IMR-90 (cell line): Measurements from ENCODE around the gene ATP6V0A4. TPM values are rescaled to one million over a fixed set of nuclear protein-coding genes. Genes with fewer than 3 reads are reported as not detected.

Experiments used
- ATAC-seq: fragments of 200-7000 bp; cut with Tn5 transposase; 2 replicates; pipeline ENCODE4 v1.9.1; 2020; ENCODE audit warnings: low read depth, mild to moderate bottlenecking, moderate library complexity
- BruUV-seq: library from RNA; stranded (reverse); fragments of 400-500 nt; replicated peaks from 2 replicates; lab custom pipeline; 2021; lab: Mats Ljungman, UMichigan
- CTCF ChIA-PET: fragments of 300-600 bp; formaldehyde crosslinking; extraction: SDS; loops from one replicate; lab custom pipeline; 2021; ENCODE audit warnings: antibody characterized with exemption; lab: Yijun Ruan, JAX
- POLR2A ChIA-PET: fragments of 300-600 bp; sonication (Branson Sonifier 250); formaldehyde crosslinking; loops from one replicate; lab custom pipeline; 2022; ENCODE audit warnings: antibody characterized with exemption; ENCODE audit not compliant: unreplicated experiment; lab: Charles Lee
- DNase-seq: peaks from one replicate; pipeline ENCODE4 v3.0.0; 2013
- H2AFZ ChIP-seq: replicated peaks from 2 replicates; pipeline ENCODE3; 2013; ENCODE audit warnings: low read length, mild to moderate bottlenecking; ENCODE audit not compliant: poor library complexity
- H2AK5ac ChIP-seq: 2 replicates; pipeline ENCODE4 v1.6.1; 2013; ENCODE audit warnings: low read depth, low read length, inconsistent platforms
- H2AK9ac ChIP-seq: replicated peaks from 2 replicates; pipeline ENCODE3; 2013; ENCODE audit warnings: mild to moderate bottlenecking, low read depth, low read length, moderate library complexity; ENCODE audit not compliant: poor library complexity
- H2BK120ac ChIP-seq: 2 replicates; pipeline ENCODE4 v1.6.1; 2013; ENCODE audit warnings: low read depth, low read length, inconsistent platforms
- H2BK15ac ChIP-seq: 3 replicates; pipeline ENCODE4 v1.6.1; 2013; ENCODE audit warnings: low read depth, low read length, inconsistent platforms
- H2BK20ac ChIP-seq: 2 replicates; pipeline ENCODE4 v1.6.1; 2013; ENCODE audit warnings: low read depth, mild to moderate bottlenecking, inconsistent platforms, low read length, moderate library complexity
- H2BK5ac ChIP-seq: 2 replicates; pipeline ENCODE4 v1.6.1; 2013; ENCODE audit warnings: mild to moderate bottlenecking, low read depth, low read length, inconsistent platforms; ENCODE audit not compliant: poor library complexity, severe bottlenecking
- H3K14ac ChIP-seq: replicated peaks from 2 replicates; pipeline ENCODE4 v1.6.1; 2013; ENCODE audit warnings: low read depth, low read length, inconsistent platforms
- H3K18ac ChIP-seq: 2 replicates; pipeline ENCODE4 v1.6.1; 2013; ENCODE audit warnings: low read depth, low read length, control low read depth
- H3K23ac ChIP-seq: 2 replicates; pipeline ENCODE4 v1.6.1; 2013; ENCODE audit warnings: low read depth, low read length, inconsistent platforms
- H3K27ac ChIP-seq: 2 replicates; pipeline ENCODE4 v1.5.1; 2013; ENCODE audit warnings: mild to moderate bottlenecking, control low read depth, low read length; ENCODE audit not compliant: insufficient read depth
- H3K27me3 ChIP-seq: 2 replicates; pipeline ENCODE4 v1.6.1; 2013; ENCODE audit warnings: low read length; ENCODE audit not compliant: control insufficient read depth, insufficient read depth
- H3K36me3 ChIP-seq: 2 replicates; pipeline ENCODE4 v1.6.1; 2013; ENCODE audit warnings: low read length, mixed read lengths; ENCODE audit not compliant: control insufficient read depth, insufficient read depth
- H3K4ac ChIP-seq: 2 replicates; pipeline ENCODE4 v1.6.1; 2013; ENCODE audit warnings: low read depth, low read length, inconsistent platforms
- H3K4me1 ChIP-seq: 2 replicates; pipeline ENCODE4 v1.6.1; 2013; ENCODE audit warnings: low read length, mixed read lengths; ENCODE audit not compliant: control insufficient read depth, insufficient read depth
- H3K4me2 ChIP-seq: 2 replicates; pipeline ENCODE4 v1.6.1; 2013; ENCODE audit warnings: low read depth, mild to moderate bottlenecking, control low read depth, low read length, moderate library complexity
- H3K4me3 ChIP-seq: 2 replicates; pipeline ENCODE4 v1.5.1; 2013; ENCODE audit warnings: low read depth, mild to moderate bottlenecking, control low read depth, low read length, moderate library complexity; ENCODE audit not compliant: insufficient read depth
- H3K56ac ChIP-seq: 2 replicates; pipeline ENCODE4 v1.6.1; 2013; ENCODE audit warnings: low read length, inconsistent platforms; ENCODE audit not compliant: insufficient read depth; ENCODE audit errors: extremely low read depth
- H3K79me1 ChIP-seq, 2 experiments: 2 replicates each; pipeline ENCODE4 v1.6.1; 2013; ENCODE audit warnings: low read length in 2 of 2, inconsistent platforms in 1 of 2, low read depth in 1 of 2
- H3K9ac ChIP-seq: 2 replicates; pipeline ENCODE4 v1.6.1; 2013; ENCODE audit warnings: low read depth, low read length, control low read depth
- H3K9me1 ChIP-seq: 2 replicates; pipeline ENCODE4 v1.6.1; 2013; ENCODE audit warnings: low read length, inconsistent platforms; ENCODE audit not compliant: insufficient read depth
- H3K9me3 ChIP-seq: 2 replicates; pipeline ENCODE4 v1.6.1; 2013; ENCODE audit warnings: low read length; ENCODE audit not compliant: control insufficient read depth, insufficient read depth
- H4K20me1 ChIP-seq: 2 replicates; pipeline ENCODE4 v1.6.1; 2013; ENCODE audit warnings: low read length, inconsistent platforms; ENCODE audit not compliant: insufficient read depth
- H4K5ac ChIP-seq: 2 replicates; pipeline ENCODE4 v1.6.1; 2013; ENCODE audit warnings: mild to moderate bottlenecking, low read depth, low read length, control low read depth
- H4K8ac ChIP-seq, 2 experiments: 2 replicates each; pipeline ENCODE4 v1.6.1; 2013; ENCODE audit warnings: low read depth in 2 of 2, low read length in 2 of 2, control low read depth in 1 of 2, inconsistent platforms in 1 of 2
- H4K91ac ChIP-seq: 2 replicates; pipeline ENCODE4 v1.6.1; 2013; ENCODE audit warnings: low read depth, low read length, inconsistent platforms; ENCODE audit not compliant: insufficient read depth
- BHLHE40 ChIP-seq: fragments of 150-350 bp; IDR thresholded peaks from 2 replicates; pipeline ENCODE4 v1.6.1; 2016; ENCODE audit warnings: mild to moderate bottlenecking, low read depth, low read length
- CEBPB ChIP-seq: IDR thresholded peaks from 2 replicates; pipeline ENCODE4 v1.6.1; 2012; ENCODE audit warnings: low read depth, low read length, improper control_type of control experiment
- CHD1 ChIP-seq: IDR thresholded peaks from 2 replicates; pipeline ENCODE4 v1.6.1; 2012; ENCODE audit warnings: low read depth, low read length, improper control_type of control experiment
- ELK1 ChIP-seq: fragments of 150-350 bp; IDR thresholded peaks from 2 replicates; pipeline ENCODE4 v1.6.1; 2016; ENCODE audit warnings: low read depth, mild to moderate bottlenecking, low read length, moderate library complexity, borderline replicate concordance
- FOS ChIP-seq: fragments of 150-350 bp; IDR thresholded peaks from 2 replicates; pipeline ENCODE4 v1.6.1; 2016; ENCODE audit warnings: low read depth, low read length
- MAFK ChIP-seq: IDR thresholded peaks from 2 replicates; pipeline ENCODE4 v1.6.1; 2012; ENCODE audit warnings: low read depth, low read length, improper control_type of control experiment
- MAZ ChIP-seq: IDR thresholded peaks from 2 replicates; pipeline ENCODE4 v1.6.1; 2012; ENCODE audit warnings: low read depth, mild to moderate bottlenecking, low read length, improper control_type of control experiment, moderate library complexity, borderline replicate concordance
- MXI1 ChIP-seq: IDR thresholded peaks from 2 replicates; pipeline ENCODE4 v1.6.1; 2012; ENCODE audit warnings: low read depth, mild to moderate bottlenecking, low read length, moderate library complexity, borderline replicate concordance
- NFE2L2 ChIP-seq: fragments of 150-350 bp; IDR thresholded peaks from 2 replicates; pipeline ENCODE4 v1.6.1; 2016; ENCODE audit warnings: low read depth, mild to moderate bottlenecking, low read length
- POLR2A ChIP-seq: IDR thresholded peaks from 2 replicates; pipeline ENCODE4 v1.6.1; 2012; ENCODE audit warnings: mild to moderate bottlenecking, low read depth, low read length
- RAD21 ChIP-seq: IDR thresholded peaks from 2 replicates; pipeline ENCODE4 v1.6.1; 2012; ENCODE audit warnings: low read length, improper control_type of control experiment
- RCOR1 ChIP-seq: IDR thresholded peaks from 2 replicates; pipeline ENCODE4 v1.6.1; 2012; ENCODE audit warnings: mild to moderate bottlenecking, low read length, improper control_type of control experiment; ENCODE audit not compliant: insufficient replicate concordance
- RFX5 ChIP-seq: IDR thresholded peaks from 2 replicates; pipeline ENCODE4 v1.8.0; 2012; ENCODE audit warnings: low read depth, mild to moderate bottlenecking, low read length, moderate library complexity
- SMC3 ChIP-seq: fragments of 150-350 bp; IDR thresholded peaks from 2 replicates; pipeline ENCODE4 v1.6.1; 2016; ENCODE audit warnings: low read depth, mild to moderate bottlenecking, antibody characterized with exemption, low read length, moderate library complexity
- USF2 ChIP-seq: fragments of 150-350 bp; IDR thresholded peaks from 2 replicates; pipeline ENCODE4 v1.6.1; 2017; ENCODE audit warnings: mild to moderate bottlenecking, antibody characterized with exemption, low read length, low read depth
- WGBS, 2 experiments: methylation state at CpG; one replicate each; pipeline versions ENCODE4 v1.1.5 to v1.1.7; 2013; ENCODE audit warnings: missing lambda C conversion rate in 2 of 2; ENCODE audit not compliant: insufficient read length in 1 of 2; ENCODE audit errors: extremely low coverage in 2 of 2; 5-methylcytosine and 5-hydroxymethylcytosine counted together
- dilution Hi-C: fragments of 300-500 bp; cut with HindIII; formaldehyde crosslinking; loops from one replicate; pipeline ENCODE4 v1.14.3; 2018; ENCODE audit warnings: low sequenced_read_pairs; ENCODE audit not compliant: unreplicated experiment
- in situ Hi-C: fragments of 300-500 bp; cut with MboI; formaldehyde crosslinking; loops from 3 replicates; pipeline ENCODE4 v1.14.3; 2019; ENCODE audit warnings: low sequenced_read_pairs, inconsistent platforms, mixed read lengths
- intact Hi-C: fragments of 100-400 bp; cut with micrococcal nuclease; formaldehyde crosslinking; loops from 2 replicates; pipeline ENCODE4 v1.10.0; 2022
- polyA plus RNA-seq, 3 experiments: library from polyadenylated mRNA; depleted of rRNA; stranded (reverse); fragments of >200 nt; gene quantifications; 2 replicates each; pipeline ENCODE4 v1.2.3, GENCODE V29; 2012; ENCODE audit warnings: low replicate concordance in 1 of 3
- total RNA-seq: library from RNA; depleted of rRNA; stranded (reverse); fragments of >200 nt; gene quantifications from 2 replicates; pipeline ENCODE4 v1.2.3, GENCODE V29; 2012
- TF ChIP-seq, protein P1 (sequence below): conservative IDR thresholded peaks from 2 replicates; pipeline ENCODE4 v1.5.1; 2012; ENCODE audit warnings: mild to moderate bottlenecking, low read depth, low read length, improper control_type of control experiment

The ATP6V0A4 gene
- total and polyA plus RNA-seq, 2 of the 4 experiments (the other 2 are of a cell fraction), result 0.05 to 0.18 TPM

- no peak overlapping the region for H4K5ac ChIP-seq
- no peak overlapping the region for H2BK15ac ChIP-seq
- H4K91ac ChIP-seq, result no peak overlapping the region
- H4K8ac ChIP-seq, result no peak overlapping the region
- no TSS peak for BruUV-seq
- no peaks in the 10 kb centered on the region for H3K79me1 ChIP-seq
- H3K4me1 ChIP-seq, result no peaks in the 10 kb centered on the region
- no peak overlapping the region for H2BK5ac ChIP-seq
- TF ChIP-seq ELK1 (no peak), RCOR1 (no peak), NFE2L2 (no peak), SMC3 (no peak), CEBPB (no peak), MAZ (no peak), BHLHE40 (no peak), USF2 (no peak), FOS (no peak), RFX5 (no peak), RAD21 (no peak), CHD1 (no peak), POLR2A (no peak), MAFK (no peak), MXI1 (no peak)
- TF ChIP-seq, protein P1, sequence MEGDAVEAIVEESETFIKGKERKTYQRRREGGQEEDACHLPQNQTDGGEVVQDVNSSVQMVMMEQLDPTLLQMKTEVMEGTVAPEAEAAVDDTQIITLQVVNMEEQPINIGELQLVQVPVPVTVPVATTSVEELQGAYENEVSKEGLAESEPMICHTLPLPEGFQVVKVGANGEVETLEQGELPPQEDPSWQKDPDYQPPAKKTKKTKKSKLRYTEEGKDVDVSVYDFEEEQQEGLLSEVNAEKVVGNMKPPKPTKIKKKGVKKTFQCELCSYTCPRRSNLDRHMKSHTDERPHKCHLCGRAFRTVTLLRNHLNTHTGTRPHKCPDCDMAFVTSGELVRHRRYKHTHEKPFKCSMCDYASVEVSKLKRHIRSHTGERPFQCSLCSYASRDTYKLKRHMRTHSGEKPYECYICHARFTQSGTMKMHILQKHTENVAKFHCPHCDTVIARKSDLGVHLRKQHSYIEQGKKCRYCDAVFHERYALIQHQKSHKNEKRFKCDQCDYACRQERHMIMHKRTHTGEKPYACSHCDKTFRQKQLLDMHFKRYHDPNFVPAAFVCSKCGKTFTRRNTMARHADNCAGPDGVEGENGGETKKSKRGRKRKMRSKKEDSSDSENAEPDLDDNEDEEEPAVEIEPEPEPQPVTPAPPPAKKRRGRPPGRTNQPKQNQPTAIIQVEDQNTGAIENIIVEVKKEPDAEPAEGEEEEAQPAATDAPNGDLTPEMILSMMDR, result no peak
- H2BK20ac ChIP-seq, result no peak overlapping the region
- H3K23ac ChIP-seq, result no peak overlapping the region
- in situ Hi-C loops (no loop called here), intact Hi-C loops (no loop called here), dilution Hi-C loops (no loop called here)
- H3K4ac ChIP-seq, result no peak overlapping the region
- ChIA-PET POLR2A (no interaction called here), CTCF (no interaction called here)
- H3K56ac ChIP-seq, result no peak overlapping the region
- no peaks in the 10 kb centered on the region for H4K20me1 ChIP-seq
- no peak overlapping the region for H2AK5ac ChIP-seq
- H3K9ac ChIP-seq, result no peak overlapping the region
- H3K9me3 ChIP-seq, result no peaks in the 10 kb centered on the region
- no peaks in the 10 kb centered on the region for H3K36me3 ChIP-seq
- 0 out of 2 replicates have a peak, but pooled peaks cover 3% of the 10 kb centered on the region for H3K9me1 ChIP-seq
- H2BK120ac ChIP-seq, result no peak overlapping the region
- no peak overlapping the region for H3K18ac ChIP-seq
- H2AK9ac ChIP-seq, result no peak overlapping the region
- H3K27ac ChIP-seq, result no peak overlapping the region
- no peak overlapping the region for H3K4me2 ChIP-seq
- H3K4me3 ChIP-seq, result no peak overlapping the region
- H3K27me3 ChIP-seq, result no peaks in the 10 kb centered on the region
- no peak overlapping the region for H2AFZ ChIP-seq
- ATAC-seq (no peak), DNase-seq (no peak)
- no CpG with 5 or more reads among the region's 9 CpGs for WGBS, 2 experiments
- no peak overlapping the region for H3K14ac ChIP-seq
These were observed 36.6 kb upstream of the ATP6V0A4 start for GRCh38 chr7:138834583-138834982.
